IgD-negative memory B cell (primary cell): ENCODE data around the gene DISP3. TPM values are rescaled to one million over a fixed set of nuclear protein-coding genes. Genes with fewer than 3 reads are reported as not detected.
A peak's percentile ranks its signal among the peaks of the same experiment; 100 is the strongest.

Experiments
- H3K27ac Mint-ChIP-seq, 3 donors: one replicate each; pipeline ENCODE4 v1.8.0; 2020 to 2022; ENCODE audit warnings: mild to moderate bottlenecking in 3 of 3, mixed read lengths in 3 of 3, moderate library complexity in 1 of 3
- H3K27me3 Mint-ChIP-seq: one replicate; pipeline ENCODE4 v1.8.0; 2021; ENCODE audit warnings: mixed read lengths
- H3K36me3 Mint-ChIP-seq: one replicate; pipeline ENCODE4 v1.8.0; 2020; ENCODE audit warnings: mild to moderate bottlenecking, mixed read lengths
- H3K4me1 Mint-ChIP-seq, 3 donors: one replicate each; pipeline ENCODE4 v1.8.0; 2020 to 2022; ENCODE audit warnings: mixed read lengths in 3 of 3, mild to moderate bottlenecking in 1 of 3
- H3K4me3 Mint-ChIP-seq, 4 donors: one replicate each; pipeline ENCODE4 v1.8.0; 2020 to 2022; ENCODE audit warnings: mild to moderate bottlenecking in 4 of 4, mixed read lengths in 4 of 4, moderate library complexity in 3 of 4
- H3K9me3 Mint-ChIP-seq, 3 donors: one replicate each; pipeline ENCODE4 v1.8.0; 2020 to 2021; ENCODE audit warnings: mixed read lengths in 3 of 3, mild to moderate bottlenecking in 1 of 3
- polyA plus RNA-seq: library from polyadenylated mRNA; unstranded; fragments of 300-500 nt; fragmentation: Illumina TruSeq; gene quantifications from one replicate; pipeline ENCODE4 v1.2.3, GENCODE V29; 2021

DISP3 gene
- polyA plus RNA-seq, 1 donor from 2014 or later = not detected

- H3K4me1 Mint-ChIP-seq = no peaks in the 10 kb centered on the region
- H3K27ac Mint-ChIP-seq = no peak overlapping the region
- peaks cover under 1% of the 10 kb centered on the region for H3K27me3 Mint-ChIP-seq
- peaks cover 16 to 41% (median 29%) of the 10 kb centered on the region in 3 donors for H3K9me3 Mint-ChIP-seq
- peak overlapping the region in 1 of 4 donors; percentile 12 for H3K4me3 Mint-ChIP-seq
- peaks cover 2% of the 10 kb centered on the region for H3K36me3 Mint-ChIP-seq
Measured at GRCh38 chr1:11504599-11504998, 25.6 kb downstream of the DISP3 start.

DNA sequence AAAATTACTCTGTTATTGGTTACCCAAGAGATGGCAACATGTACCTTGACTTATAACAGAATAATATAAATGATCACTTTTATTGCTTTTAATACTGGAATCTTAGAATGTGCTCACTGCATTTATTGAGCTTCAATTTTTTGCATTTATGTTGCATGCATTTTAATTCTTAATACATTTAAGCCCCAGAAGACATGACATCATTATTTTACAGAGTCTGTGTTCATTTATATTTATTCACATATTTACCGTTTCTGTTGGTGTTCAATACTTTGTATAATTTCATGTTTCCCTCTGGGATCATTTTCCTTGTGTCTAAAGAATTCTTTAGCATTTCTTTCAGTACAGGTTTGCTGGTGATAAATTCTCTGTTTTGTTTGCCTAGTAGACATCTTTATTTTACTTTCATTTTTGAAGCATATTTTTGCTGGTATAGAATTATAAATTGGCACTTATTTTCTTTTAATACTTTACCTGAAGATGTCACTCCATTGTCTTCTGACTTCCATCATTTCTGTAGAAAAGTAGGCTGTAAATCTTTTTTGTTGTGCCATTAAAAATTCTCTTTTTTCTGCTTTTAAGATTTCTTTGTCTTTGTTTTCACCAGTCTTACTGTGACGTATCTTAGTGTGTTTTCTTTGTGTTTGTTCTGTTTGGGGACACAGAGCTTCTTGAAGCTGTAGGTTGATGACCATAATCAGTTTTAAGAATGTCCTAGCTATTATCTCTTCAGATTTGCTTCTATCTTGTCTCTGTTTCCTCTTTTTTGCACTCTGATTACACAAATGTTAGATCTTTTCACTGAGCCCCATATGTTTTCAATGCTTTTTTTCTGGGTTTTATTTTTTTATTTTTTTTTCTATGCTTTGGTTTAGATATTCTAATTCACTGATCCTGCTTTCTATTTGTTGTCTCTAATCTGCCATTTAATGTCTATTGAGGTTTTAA is 26.9 kb downstream of the DISP3 start:
- no peak overlapping the region for H3K27ac Mint-ChIP-seq
- H3K36me3 Mint-ChIP-seq = no peaks in the 10 kb centered on the region
- H3K4me1 Mint-ChIP-seq = no peaks in the 10 kb centered on the region
- no peak overlapping the region for H3K4me3 Mint-ChIP-seq
- H3K27me3 Mint-ChIP-seq = no peaks in the 10 kb centered on the region
- peaks cover 20 to 41% (median 34%) of the 10 kb centered on the region in 3 donors for H3K9me3 Mint-ChIP-seq

- Mint-ChIP-seq H3K36me3 (no peaks in the 10 kb centered on the region), H3K4me1 (peaks cover 0 to under 1% (median 0%) of the 10 kb centered on the region in 3 donors), H3K27ac (no peak overlapping the region), H3K4me3 (no peak overlapping the region), H3K27me3 (peaks cover 2% of the 10 kb centered on the region), H3K9me3 (peaks cover 23 to 43% (median 38%) of the 10 kb centered on the region in 3 donors)
Measured at GRCh38 chr1:11507309-11507708, 28.4 kb downstream of the DISP3 start.

GRCh38 chr1:11513681-11514080 is 34.7 kb downstream of the DISP3 start:
- peaks cover 13 to 23% (median 14%) of the 10 kb centered on the region in 3 donors for H3K9me3 Mint-ChIP-seq
- H3K36me3 Mint-ChIP-seq = no peaks in the 10 kb centered on the region
- no peak overlapping the region for H3K4me3 Mint-ChIP-seq
- H3K27me3 Mint-ChIP-seq = peaks cover 2% of the 10 kb centered on the region
- peaks cover 0 to 2% (median 0%) of the 10 kb centered on the region in 3 donors for H3K4me1 Mint-ChIP-seq
- no peak overlapping the region for H3K27ac Mint-ChIP-seq

- no peak overlapping the region for H3K27ac Mint-ChIP-seq
- no peak overlapping the region for H3K4me3 Mint-ChIP-seq
- peaks cover 10 to 21% (median 12%) of the 10 kb centered on the region in 3 donors for H3K9me3 Mint-ChIP-seq
- H3K36me3 Mint-ChIP-seq = no peaks in the 10 kb centered on the region
- H3K4me1 Mint-ChIP-seq = peaks cover 0 to 2% (median 0%) of the 10 kb centered on the region in 3 donors
- peaks cover 4% of the 10 kb centered on the region for H3K27me3 Mint-ChIP-seq
Measured at GRCh38 chr1:11514366-11514765, 35.4 kb downstream of the DISP3 start.

GRCh38 chr1:11515368-11516300 is 36.7 kb downstream of the DISP3 start:
- H3K27me3 Mint-ChIP-seq = peaks cover 4% of the 10 kb centered on the region
- H3K4me1 Mint-ChIP-seq = peaks cover 0 to 2% (median 0%) of the 10 kb centered on the region in 3 donors
- peaks cover 9 to 19% (median 10%) of the 10 kb centered on the region in 3 donors for H3K9me3 Mint-ChIP-seq
- no peak overlapping the region for H3K27ac Mint-ChIP-seq
- no peak overlapping the region for H3K4me3 Mint-ChIP-seq
- H3K36me3 Mint-ChIP-seq = peaks cover 1% of the 10 kb centered on the region

DNA sequence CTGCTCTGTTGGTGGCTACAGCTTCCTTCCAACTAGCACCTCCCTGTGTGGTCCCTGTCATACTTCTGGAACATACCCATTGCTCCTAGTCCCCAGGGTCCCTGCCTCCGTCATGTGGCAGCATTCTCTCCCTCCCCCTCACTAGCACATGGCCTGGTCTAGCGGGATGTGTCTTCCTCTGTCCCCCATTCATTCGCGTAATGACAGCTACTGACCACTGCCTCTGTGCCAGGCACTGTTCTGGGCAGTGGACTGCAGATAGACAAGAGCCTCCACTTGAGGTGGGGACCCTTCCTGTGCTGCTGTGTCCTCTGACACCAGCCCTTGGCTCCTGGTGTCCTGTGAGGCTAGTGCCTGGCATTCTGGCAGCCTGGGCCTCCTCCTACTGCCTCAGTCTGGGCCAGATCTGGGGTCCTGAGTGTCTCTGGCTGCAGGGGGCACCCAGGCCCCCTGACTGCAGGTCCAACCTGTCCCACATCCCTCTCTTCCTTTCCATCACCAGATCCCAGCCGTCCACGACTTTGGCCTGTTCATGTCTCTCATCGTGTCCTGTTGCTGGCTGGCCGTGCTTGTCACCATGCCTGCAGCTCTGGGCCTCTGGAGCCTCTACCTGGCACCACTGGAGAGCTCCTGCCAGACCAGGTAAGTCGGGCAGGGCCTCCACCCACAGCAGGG is 38.1 kb downstream of the DISP3 start:
- peaks cover 6 to 8% (median 8%) of the 10 kb centered on the region in 3 donors for H3K9me3 Mint-ChIP-seq

DNA sequence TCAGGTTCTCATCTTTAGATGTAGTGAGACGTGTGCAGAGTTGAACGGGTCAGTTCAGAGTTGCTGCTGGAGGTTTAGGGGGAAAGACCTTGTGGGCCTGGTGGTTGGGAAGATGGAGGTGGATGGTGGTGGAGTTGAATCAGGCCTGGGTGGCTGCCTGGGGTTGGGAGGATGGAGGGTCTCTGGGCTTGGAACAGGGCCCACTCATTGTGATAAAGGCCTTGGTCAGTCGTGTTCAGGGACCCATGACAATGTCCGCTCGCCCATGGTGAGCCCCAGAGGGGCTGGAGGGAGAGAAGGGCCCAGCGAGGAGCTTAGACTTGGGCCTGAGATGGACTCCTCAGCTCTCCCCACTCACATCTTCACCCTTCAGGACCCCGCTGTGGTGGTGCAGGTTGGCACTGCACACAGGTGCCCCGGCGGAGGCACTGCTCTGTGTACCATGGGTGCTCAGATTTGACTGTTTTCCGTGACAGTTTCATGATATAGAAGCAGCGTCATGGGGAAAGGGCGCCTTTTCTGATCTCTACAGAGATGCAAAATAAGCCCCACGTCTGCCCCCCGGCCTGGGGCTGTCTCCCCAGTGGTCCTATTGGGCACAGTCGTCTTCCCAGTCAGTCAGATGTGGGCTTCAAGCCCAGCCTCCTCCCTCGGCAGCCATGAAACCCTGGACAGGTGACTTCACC is 39.2 kb downstream of the DISP3 start:
- Mint-ChIP-seq H3K27me3 (peaks cover 3% of the 10 kb centered on the region), H3K4me3 (no peak overlapping the region), H3K9me3 (peaks cover 0 to 3% (median 0%) of the 10 kb centered on the region in 3 donors), H3K36me3 (peaks cover 1% of the 10 kb centered on the region), H3K27ac (no peak overlapping the region), H3K4me1 (no peaks in the 10 kb centered on the region)

More for the DNA sequence above, 38.1 kb downstream of the DISP3 start:
- peaks cover 1% of the 10 kb centered on the region for H3K36me3 Mint-ChIP-seq
- no peak overlapping the region for H3K4me3 Mint-ChIP-seq
- H3K27me3 Mint-ChIP-seq = peaks cover 3% of the 10 kb centered on the region
- H3K27ac Mint-ChIP-seq = no peak overlapping the region
- peaks cover 0 to 2% (median 0%) of the 10 kb centered on the region in 3 donors for H3K4me1 Mint-ChIP-seq

DNA sequence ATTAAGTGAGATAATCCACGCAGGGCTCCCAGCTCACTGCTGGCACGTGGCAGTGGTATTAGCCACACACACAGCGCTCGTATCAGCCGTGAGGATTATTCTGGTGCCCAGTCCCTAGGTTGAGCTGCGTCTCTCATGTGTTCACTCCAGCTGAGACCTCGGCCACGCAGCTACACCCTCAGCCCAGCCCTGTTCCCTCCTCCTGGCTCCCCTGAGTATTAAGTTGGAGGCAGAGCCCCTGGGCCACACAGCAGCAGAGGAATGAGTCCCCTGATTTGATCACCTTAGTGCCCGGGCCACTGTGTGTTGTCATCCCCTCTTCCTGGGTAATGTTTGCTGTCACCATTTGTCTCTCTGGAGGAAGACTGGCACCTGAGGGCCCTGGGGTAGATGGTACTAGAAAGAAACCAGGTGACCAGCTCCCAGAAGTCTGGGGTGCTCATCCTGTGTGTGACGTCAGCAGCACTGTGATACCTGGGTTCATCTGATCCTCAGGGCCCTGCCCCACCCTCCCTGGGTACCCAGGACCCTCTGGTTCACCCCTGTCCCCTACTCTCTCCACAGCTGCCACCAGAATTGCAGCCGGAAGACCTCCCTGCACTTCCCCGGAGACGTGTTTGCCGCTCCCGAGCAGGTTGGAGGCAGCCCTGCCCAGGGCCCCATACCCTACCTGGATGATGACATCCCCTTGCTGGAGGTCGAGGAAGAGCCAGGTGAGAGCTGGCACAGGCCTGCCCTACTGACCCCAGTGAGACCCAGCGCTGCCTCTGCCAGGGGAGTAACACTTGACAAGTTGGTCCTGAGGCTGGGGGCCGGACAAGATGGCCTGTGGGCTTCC is 40.1 kb downstream of the DISP3 start:
- H3K27ac Mint-ChIP-seq = no peak overlapping the region
- H3K27me3 Mint-ChIP-seq = peaks cover 3% of the 10 kb centered on the region
- peaks cover 1% of the 10 kb centered on the region for H3K36me3 Mint-ChIP-seq
- H3K4me1 Mint-ChIP-seq = no peaks in the 10 kb centered on the region
- no peak overlapping the region for H3K4me3 Mint-ChIP-seq
- peaks cover 0 to 2% (median 0%) of the 10 kb centered on the region in 3 donors for H3K9me3 Mint-ChIP-seq

GRCh38 chr1:11519629-11520031 is 40.7 kb downstream of the DISP3 start:
- Mint-ChIP-seq H3K9me3 (peaks cover 0 to 2% (median 0%) of the 10 kb centered on the region in 3 donors), H3K27me3 (peaks cover 3% of the 10 kb centered on the region), H3K27ac (no peak overlapping the region), H3K36me3 (peaks cover 1% of the 10 kb centered on the region), H3K4me1 (no peaks in the 10 kb centered on the region), H3K4me3 (no peak overlapping the region)

GRCh38 chr1:11520531-11521233 is 41.7 kb downstream of the DISP3 start:
- Mint-ChIP-seq H3K27ac (no peak overlapping the region), H3K27me3 (peaks cover 3% of the 10 kb centered on the region), H3K4me3 (no peak overlapping the region), H3K9me3 (peaks cover 0 to 2% (median 0%) of the 10 kb centered on the region in 3 donors), H3K4me1 (no peaks in the 10 kb centered on the region), H3K36me3 (peaks cover 1% of the 10 kb centered on the region)

DNA sequence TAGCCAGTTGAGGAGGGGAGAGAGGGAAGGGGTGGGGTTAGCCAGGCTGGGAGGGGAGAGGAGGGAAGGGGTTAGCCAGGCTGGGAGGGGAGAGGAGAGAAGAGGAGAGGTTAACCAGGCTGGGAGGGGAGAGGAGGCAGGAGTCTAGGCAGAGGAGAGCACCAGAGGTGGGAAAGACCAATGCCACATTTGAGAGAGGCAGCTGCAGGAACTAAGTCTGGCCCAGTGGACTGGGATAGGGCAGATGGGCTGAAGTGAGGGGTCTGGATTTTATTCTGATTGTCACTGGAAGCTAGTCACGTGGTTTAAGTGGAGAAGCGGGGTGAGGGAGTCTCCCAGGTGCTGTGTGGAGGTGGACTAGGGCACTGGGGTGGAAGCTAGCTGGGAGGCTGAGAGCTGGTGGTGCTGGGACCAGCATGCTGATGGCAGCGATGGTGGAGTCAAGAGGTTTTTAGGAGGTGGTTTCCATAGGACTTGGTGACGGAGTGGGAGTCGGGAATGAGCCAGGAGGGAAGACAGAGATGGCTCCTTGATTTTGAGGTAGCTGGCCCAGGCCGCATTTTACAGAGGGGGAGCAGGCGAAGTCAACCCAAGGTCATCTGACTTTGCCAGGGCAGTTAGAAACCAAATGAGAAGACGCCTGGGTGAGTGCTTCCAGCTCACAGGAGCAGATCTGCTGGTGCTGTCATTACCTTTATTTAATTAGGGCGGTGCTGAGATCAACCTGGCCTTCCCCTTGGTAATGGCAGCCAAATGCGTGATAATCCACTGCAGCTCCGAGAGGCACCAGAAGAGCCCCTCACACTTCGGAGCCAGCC is 42.8 kb downstream of the DISP3 start:
- H3K9me3 Mint-ChIP-seq = no peaks in the 10 kb centered on the region
- H3K4me3 Mint-ChIP-seq = no peak overlapping the region
- H3K4me1 Mint-ChIP-seq = no peaks in the 10 kb centered on the region
- no peak overlapping the region for H3K27ac Mint-ChIP-seq
- peaks cover 1% of the 10 kb centered on the region for H3K36me3 Mint-ChIP-seq
- peaks cover 3% of the 10 kb centered on the region for H3K27me3 Mint-ChIP-seq
